Uterus (tissue), 4 donors: Measurements from ENCODE around the gene HSPB7. TPM values are rescaled to one million over a fixed set of nuclear protein-coding genes. Genes with fewer than 3 reads are reported as not detected.
"Not testable (repeated sequence)": the region's sequence is repeated elsewhere in the genome, so short reads cannot be mapped to it uniquely, and the experiment has no call there.

Source experiments
- DNase-seq, 2 donors: peaks; one replicate each; pipeline ENCODE4 v3.0.0-alpha.2; 2019 to 2020
- H3K27ac ChIP-seq, 2 donors: fragments of 200-600 bp; sonication (generic); 1 replicate in 1 of 2; 2 replicates in 1 of 2; pipeline ENCODE4 v1.5.1; 2016 to 2018
- H3K27me3 ChIP-seq, 2 donors: fragments of 200-600 bp; sonication (generic); one replicate each; pipeline ENCODE4 v1.5.1; 2018 to 2019; ENCODE audit warnings: control low read depth in 1 of 2
- H3K36me3 ChIP-seq, 2 donors: fragments of 200-600 bp; sonication (generic); one replicate each; pipeline ENCODE4 v1.5.1; 2019; ENCODE audit warnings: control low read depth in 1 of 2
- H3K4me1 ChIP-seq, 2 donors: fragments of 200-600 bp; sonication (generic); one replicate each; pipeline ENCODE4 v1.5.1; 2018 to 2019; ENCODE audit warnings: control low read depth in 1 of 2
- H3K4me3 ChIP-seq, 2 donors: fragments of 200-600 bp; sonication (generic); 1 replicate in 1 of 2; 2 replicates in 1 of 2; pipeline ENCODE4 v1.5.1; 2018 to 2019; ENCODE audit warnings: mild to moderate bottlenecking in 1 of 2
- H3K9me3 ChIP-seq, 2 donors: fragments of 200-600 bp; sonication (generic); one replicate each; pipeline ENCODE4 v1.5.1; 2019; ENCODE audit warnings: control low read depth in 1 of 2
- CTCF ChIP-seq, 4 experiments: fragments of 200-600 bp in 2 of 4; fragments of 450-650 bp in 2 of 4; sonication (generic) in 2 of 4; IDR thresholded peaks; one replicate each; pipeline ENCODE4 v1.5.1; 2016 to 2019; ENCODE audit warnings: antibody characterized with exemption in 4 of 4, mild to moderate bottlenecking in 2 of 4, moderate library complexity in 1 of 4
- POLR2A ChIP-seq, 2 donors: fragments of 450-650 bp; IDR thresholded peaks; one replicate each; pipeline ENCODE4 v1.6.1; 2016; ENCODE audit warnings: antibody characterized with exemption in 2 of 2, mild to moderate bottlenecking in 1 of 2, moderate library complexity in 1 of 2
- intact Hi-C: fragments of 100-400 bp; cut with DNase I; formaldehyde crosslinking; loops from one replicate; pipeline ENCODE4 v1.15.1; 2023; ENCODE audit warnings: low total_unique reads
- total RNA-seq, 4 donors: library from RNA; depleted of rRNA in 3 of 4; stranded (reverse); fragments of >200 nt in 3 of 4; gene quantifications; one replicate each; pipeline versions ENCODE4 v1.1.0 to v1.2.4, GENCODE V29; 2014 to 2023
- donor health status: DM: yes; HTN: yes; CAD: no.

Gene HSPB7
- total RNA-seq, 4 donors from 2014 or later: 8.7 to 283 (median 22.6) TPM

DNA sequence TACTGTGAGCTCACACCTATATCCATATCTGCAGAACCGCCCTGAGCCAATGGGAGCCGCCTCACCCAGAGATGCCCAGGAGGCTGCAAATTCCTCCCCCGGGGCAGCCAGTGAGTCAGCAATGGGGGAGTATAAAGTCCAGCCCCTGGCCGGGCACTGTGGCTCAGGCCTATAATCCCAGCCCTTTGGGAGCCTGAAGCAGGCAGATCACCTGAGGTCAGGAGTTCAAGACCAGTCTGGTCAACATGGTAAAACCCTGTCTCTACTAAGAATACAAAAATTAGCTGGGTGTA, 20.7 kb upstream of the HSPB7 start:
- no peak for DNase-seq
- TF ChIP-seq CTCF (IDR thresholded peaks at IDR 0.05) (no peak), POLR2A (IDR thresholded peaks at IDR 0.05) (no peak)
- intact Hi-C loops: no loop called here
- no peaks in the 10 kb centered on the region for H3K27me3 ChIP-seq
- H3K27ac ChIP-seq: no peak overlapping the region
- H3K36me3 ChIP-seq: no peaks in the 10 kb centered on the region
- no peak overlapping the region for H3K4me3 ChIP-seq
- H3K4me1 ChIP-seq: no peaks in the 10 kb centered on the region
- no peaks in the 10 kb centered on the region for H3K9me3 ChIP-seq

DNA sequence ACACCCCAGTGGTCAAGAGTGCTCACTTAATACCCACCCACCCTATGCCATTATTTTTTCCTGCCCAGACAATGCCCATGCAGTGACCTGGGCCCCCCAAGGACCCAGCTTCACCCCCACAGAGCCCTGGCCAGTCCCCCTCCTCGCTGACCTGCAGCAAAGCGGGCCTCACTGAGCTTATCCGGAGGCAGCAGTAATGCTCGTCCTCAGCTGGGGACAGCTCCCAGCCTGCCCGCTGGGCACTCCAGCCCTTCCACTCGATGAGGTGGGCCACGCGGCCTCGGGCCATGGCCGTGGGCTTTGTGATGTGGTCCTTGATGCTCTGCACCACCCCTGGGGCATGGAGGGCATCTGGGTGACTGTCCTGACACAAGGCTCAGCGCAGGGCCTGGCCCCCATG, 18.6 kb upstream of the HSPB7 start:
- H3K27ac ChIP-seq, H3K27me3 ChIP-seq, H3K9me3 ChIP-seq, intact Hi-C loops, H3K36me3 ChIP-seq, DNase-seq, H3K4me3 ChIP-seq, H3K4me1 ChIP-seq: not testable (repeated sequence)

GRCh38 chr1:16033103-16033632, 15.3 kb upstream of the HSPB7 start:
- intact Hi-C loops: not testable (repeated sequence)

DNA sequence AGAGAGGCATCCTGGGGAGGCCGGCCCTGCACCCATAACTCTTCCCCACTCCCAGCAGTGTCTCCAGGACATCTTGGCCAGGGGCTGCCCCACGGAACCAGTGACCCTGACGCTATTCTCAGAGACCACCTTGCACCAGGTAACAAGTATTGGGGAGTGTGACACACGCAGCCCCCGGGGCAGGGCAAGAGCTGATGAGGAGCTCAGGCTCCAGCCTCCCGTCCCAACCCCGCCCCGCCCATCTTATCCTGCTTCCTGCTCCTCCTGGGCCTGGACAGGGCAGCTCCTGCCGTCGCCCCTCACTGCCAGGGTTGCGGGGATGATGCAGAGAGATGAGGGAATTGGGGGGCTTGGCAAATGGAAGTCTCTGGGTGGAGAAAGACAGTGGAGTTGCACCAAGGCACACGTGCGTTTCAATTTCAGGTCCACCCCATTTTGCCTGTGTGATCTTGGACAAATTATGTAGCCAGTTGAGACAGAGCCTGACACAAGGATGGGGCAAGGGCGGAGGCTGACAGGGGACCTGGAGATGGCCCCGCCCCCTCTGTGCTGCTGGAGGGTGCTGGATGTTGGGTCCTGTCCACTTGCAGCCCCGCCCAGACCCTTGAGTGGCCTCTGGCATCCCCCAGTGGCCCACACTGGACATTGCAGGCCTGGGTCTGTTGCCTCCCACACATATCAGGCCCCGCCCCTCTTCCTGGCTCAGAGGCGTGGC, 14.7 kb upstream of the HSPB7 start:
- peak; percentile 93 to 99 (median 98) for TF ChIP-seq CTCF (IDR thresholded peaks at IDR 0.05)
- TF ChIP-seq POLR2A (IDR thresholded peaks at IDR 0.05): peak in 1 of 2 donors; percentile 8
- Histone ChIP-seq H3K4me1 (no peaks in the 10 kb centered on the region), H3K4me3 (no peak overlapping the region), H3K36me3 (no peaks in the 10 kb centered on the region), H3K27ac (no peak overlapping the region), H3K27me3 (no peaks in the 10 kb centered on the region), H3K9me3 (no peaks in the 10 kb centered on the region)
- intact Hi-C loops: no loop called here
- peak; percentile 88 for DNase-seq

More at GRCh38 chr1:16033103-16033632, 15.3 kb upstream of the HSPB7 start:
- peak in 1 of 2 donors; percentile 9 for TF ChIP-seq POLR2A (IDR thresholded peaks at IDR 0.05)
- not testable (repeated sequence) for H3K4me3 ChIP-seq, DNase-seq, H3K36me3 ChIP-seq, H3K4me1 ChIP-seq, H3K27ac ChIP-seq, H3K27me3 ChIP-seq, H3K9me3 ChIP-seq

GRCh38 chr1:16031551-16031950, 13.7 kb upstream of the HSPB7 start:
- H3K27ac ChIP-seq: no peak overlapping the region
- DNase-seq: no peak
- no peaks in the 10 kb centered on the region for H3K9me3 ChIP-seq
- no peak overlapping the region for H3K4me3 ChIP-seq
- H3K36me3 ChIP-seq: no peaks in the 10 kb centered on the region
- no peak for TF ChIP-seq CTCF (IDR thresholded peaks at IDR 0.05)
- no peak for TF ChIP-seq POLR2A (IDR thresholded peaks at IDR 0.05)
- intact Hi-C loops: no loop called here
- H3K4me1 ChIP-seq: peaks cover 5 to 6% of the 10 kb centered on the region in 2 donors
- H3K27me3 ChIP-seq: no peaks in the 10 kb centered on the region

GRCh38 chr1:16029288-16029687, 11.4 kb upstream of the HSPB7 start:
- Histone ChIP-seq H3K9me3 (no peaks in the 10 kb centered on the region), H3K4me1 (peaks cover 5 to 6% of the 10 kb centered on the region in 2 donors), H3K27me3 (no peaks in the 10 kb centered on the region), H3K36me3 (no peaks in the 10 kb centered on the region), H3K27ac (no peak overlapping the region), H3K4me3 (no peak overlapping the region)
- intact Hi-C loops: no loop called here
- TF ChIP-seq CTCF (IDR thresholded peaks at IDR 0.05) (no peak), POLR2A (IDR thresholded peaks at IDR 0.05) (no peak)
- no peak for DNase-seq

DNA sequence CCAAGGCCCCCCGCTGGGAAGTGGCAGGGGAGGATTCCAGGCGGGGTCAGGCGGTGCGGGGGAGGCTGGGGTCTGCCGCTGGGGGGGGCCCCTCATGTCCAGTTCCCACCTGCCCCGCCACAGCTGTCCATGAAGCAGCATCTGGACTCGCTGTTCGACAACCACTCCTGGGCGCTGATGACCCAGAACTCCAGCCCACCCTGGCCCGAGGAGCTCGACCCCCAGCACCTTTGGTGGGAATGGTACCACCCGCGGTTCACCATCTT, 11.1 kb upstream of the HSPB7 start:
- intact Hi-C loops, H3K36me3 ChIP-seq, H3K4me1 ChIP-seq, H3K27ac ChIP-seq, H3K27me3 ChIP-seq, H3K4me3 ChIP-seq, H3K9me3 ChIP-seq, DNase-seq: not testable (repeated sequence)
